H1 (cell line): ENCODE results near the gene MB. TPM values are rescaled to one million over a fixed set of nuclear protein-coding genes. Genes with fewer than 3 reads are reported as not detected.

Experiments
- CTCF ChIA-PET: fragments of 300-600 bp; sonication (Branson Sonifier 250); formaldehyde crosslinking; loops from one replicate; lab custom pipeline; 2021; ENCODE audit not compliant: partially characterized antibody; lab: Charles Lee
- POLR2A ChIA-PET: fragments of 300-600 bp; sonication (Branson Sonifier 250); formaldehyde crosslinking; loops from one replicate; lab custom pipeline; 2021; ENCODE audit warnings: inconsistent platforms; ENCODE audit not compliant: partially characterized antibody; lab: Charles Lee
- DNase-seq, 2 experiments: peaks; one replicate each; pipeline versions ENCODE4 v3.0.0 to v3.0.0-alpha.2; 2010 to 2022; ENCODE audit warnings: low spot score in 2 of 2, low read depth in 1 of 2, mixed read lengths in 1 of 2
- FAIRE-seq: peaks from 2 replicates; lab custom pipeline; 2011; peaks lifted over from hg19 to GRCh38; lab: Jason Lieb, UNC
- H2AFZ ChIP-seq: 2 replicates; pipeline ENCODE4 v1.8.1; 2012; ENCODE audit warnings: low read length, inconsistent platforms
- H2AK5ac ChIP-seq: 2 replicates; pipeline ENCODE4 v1.6.1; 2013; ENCODE audit warnings: low read depth, low read length
- H2BK120ac ChIP-seq: replicated peaks from 2 replicates; pipeline ENCODE3; 2013; ENCODE audit warnings: low read depth, low read length, inconsistent platforms
- H2BK12ac ChIP-seq: 2 replicates; pipeline ENCODE4 v1.6.1; 2013; ENCODE audit warnings: low read depth, low read length
- H2BK15ac ChIP-seq: 2 replicates; pipeline ENCODE4 v1.6.1; 2013; ENCODE audit warnings: low read length
- H2BK20ac ChIP-seq: 2 replicates; pipeline ENCODE4 v1.6.1; 2013; ENCODE audit warnings: low read length
- H2BK5ac ChIP-seq: 2 replicates; pipeline ENCODE4 v1.6.1; 2013; ENCODE audit warnings: low read depth, low read length
- H3K14ac ChIP-seq: 2 replicates; pipeline ENCODE4 v1.6.1; 2013; ENCODE audit warnings: inconsistent platforms; ENCODE audit not compliant: insufficient read length
- H3K18ac ChIP-seq: 2 replicates; pipeline ENCODE4 v1.6.1; 2013; ENCODE audit warnings: low read length; ENCODE audit errors: extremely low read depth
- H3K23ac ChIP-seq: 2 replicates; pipeline ENCODE4 v1.6.1; 2013; ENCODE audit warnings: inconsistent platforms; ENCODE audit not compliant: insufficient read length
- H3K23me2 ChIP-seq: 2 replicates; pipeline ENCODE4 v1.6.1; 2013; ENCODE audit warnings: low read depth, low read length
- H3K27ac ChIP-seq: 2 replicates; pipeline ENCODE4 v1.6.1; 2011; ENCODE audit warnings: low read depth, low read length, inconsistent platforms
- H3K27me3 ChIP-seq, 4 experiments: replicated peaks in 1 of 4; 1 replicate in 1 of 4; 2 replicates in 3 of 4; pipeline versions ENCODE4 v1.6.1 to v1.8.1; 2011 to 2013; ENCODE audit warnings: low read length in 3 of 4, mild to moderate bottlenecking in 3 of 4, inconsistent platforms in 2 of 4, mixed read lengths in 2 of 4, moderate library complexity in 1 of 4; ENCODE audit not compliant: control insufficient read depth in 3 of 4, insufficient read depth in 3 of 4; ENCODE audit errors: extremely low read depth in 1 of 4
- H3K36me3 ChIP-seq, 4 experiments: 2 replicates each; pipeline versions ENCODE4 v1.6.1 to v1.8.1; 2011 to 2013; ENCODE audit warnings: mild to moderate bottlenecking in 4 of 4, low read length in 3 of 4, moderate library complexity in 2 of 4, control low read depth in 1 of 4, inconsistent platforms in 1 of 4; ENCODE audit not compliant: insufficient read depth in 4 of 4, control insufficient read depth in 2 of 4
- H3K4ac ChIP-seq: replicated peaks from 2 replicates; pipeline ENCODE3; 2013; ENCODE audit warnings: low read length, low read depth, mixed read lengths, inconsistent platforms; ENCODE audit not compliant: insufficient read length
- H3K4me1 ChIP-seq, 4 experiments: replicated peaks in 1 of 4; 1 replicate in 1 of 4; 2 replicates in 3 of 4; pipeline versions ENCODE4 v1.6.1 to v1.8.1; 2011 to 2013; ENCODE audit warnings: low read length in 3 of 4, inconsistent platforms in 2 of 4, mixed read lengths in 1 of 4; ENCODE audit not compliant: insufficient read depth in 4 of 4, control insufficient read depth in 3 of 4
- H3K4me2 ChIP-seq, 2 experiments: 2 replicates each; pipeline versions ENCODE4 v1.6.1 to v1.8.1; 2011 to 2013; ENCODE audit warnings: low read depth in 2 of 2, low read length in 2 of 2, control low read depth in 1 of 2, inconsistent platforms in 1 of 2, mild to moderate bottlenecking in 1 of 2; ENCODE audit not compliant: insufficient read depth in 1 of 2
- H3K4me3 ChIP-seq, 4 experiments: fragments of 200-600, 300-600 bp in 1 of 4; sonication (generic), shearing (Covaris generic), sonication (Bioruptor Twin) in 1 of 4; 2 replicates each; pipeline versions ENCODE4 v1.5.1 to v1.8.1; 2011 to 2016; ENCODE audit warnings: low read length in 4 of 4, low read depth in 3 of 4, control low read depth in 2 of 4, inconsistent platforms in 2 of 4, mild to moderate bottlenecking in 2 of 4, mixed read lengths in 1 of 4, moderate library complexity in 1 of 4; ENCODE audit not compliant: insufficient read depth in 2 of 4; ENCODE audit errors: extremely low read depth in 1 of 4
- H3K56ac ChIP-seq: replicated peaks from 2 replicates; pipeline ENCODE3; 2013; ENCODE audit warnings: low read depth, mild to moderate bottlenecking, mixed read lengths, low read length, inconsistent platforms; ENCODE audit not compliant: insufficient read length
- H3K79me1 ChIP-seq: 2 replicates; pipeline ENCODE4 v1.6.1; 2013; ENCODE audit warnings: low read depth, low read length, control low read depth
- H3K79me2 ChIP-seq, 2 experiments: 2 replicates each; pipeline versions ENCODE4 v1.6.1 to v1.8.1; 2012 to 2013; ENCODE audit warnings: low read length in 2 of 2, mild to moderate bottlenecking in 2 of 2, inconsistent platforms in 1 of 2; ENCODE audit not compliant: insufficient read depth in 2 of 2, control insufficient read depth in 1 of 2
- H3K9ac ChIP-seq, 4 experiments: replicated peaks in 1 of 4; 1 replicate in 1 of 4; 2 replicates in 3 of 4; pipeline versions ENCODE4 v1.6.1 to v1.8.1; 2011 to 2013; ENCODE audit warnings: low read depth in 3 of 4, low read length in 3 of 4, control low read depth in 2 of 4, mild to moderate bottlenecking in 2 of 4, moderate library complexity in 2 of 4, inconsistent platforms in 1 of 4; ENCODE audit errors: extremely low read depth in 1 of 4
- H3K9me3 ChIP-seq, 2 experiments: 2 replicates each; pipeline versions ENCODE4 v1.6.1 to v1.8.1; 2012 to 2013; ENCODE audit warnings: mild to moderate bottlenecking in 2 of 2, moderate library complexity in 2 of 2, control low read depth in 1 of 2, inconsistent platforms in 1 of 2, low read depth in 1 of 2, low read length in 1 of 2, mixed read lengths in 1 of 2; ENCODE audit not compliant: insufficient read depth in 2 of 2
- H4K20me1 ChIP-seq, 2 experiments: replicated peaks in 1 of 2; 2 replicates each; pipeline versions ENCODE3 to v1.8.1; 2011 to 2013; ENCODE audit warnings: inconsistent platforms in 2 of 2, low read length in 2 of 2, mild to moderate bottlenecking in 1 of 2; ENCODE audit not compliant: insufficient read depth in 2 of 2, control insufficient read depth in 1 of 2
- H4K5ac ChIP-seq: 2 replicates; pipeline ENCODE4 v1.6.1; 2013; ENCODE audit warnings: low read length, low read depth, mixed read lengths, inconsistent platforms; ENCODE audit not compliant: insufficient read length
- H4K8ac ChIP-seq: 2 replicates; pipeline ENCODE4 v1.8.0; 2013; ENCODE audit warnings: mild to moderate bottlenecking, moderate library complexity, low read length, inconsistent platforms; ENCODE audit not compliant: insufficient read depth; ENCODE audit errors: extremely low read depth
- H4K91ac ChIP-seq: replicated peaks from 2 replicates; pipeline ENCODE3; 2013; ENCODE audit warnings: low read length, mixed read lengths, inconsistent platforms; ENCODE audit not compliant: insufficient read length
- CREB1 ChIP-seq: IDR thresholded peaks from 2 replicates; pipeline ENCODE4 v1.6.1; 2012; ENCODE audit warnings: inconsistent platforms
- CTBP2 ChIP-seq: IDR thresholded peaks from 2 replicates; pipeline ENCODE4 v1.7.0; 2011; ENCODE audit warnings: borderline replicate concordance, mild to moderate bottlenecking, moderate library complexity, mixed read lengths, low read length; ENCODE audit not compliant: insufficient read depth, insufficient read length
- EZH2 ChIP-seq: fragments of 200-600 bp; sonication (generic); IDR thresholded peaks from 2 replicates; pipeline ENCODE4 v1.7.1; 2012; ENCODE audit warnings: low read depth, mild to moderate bottlenecking, moderate library complexity, low read length, inconsistent platforms; ENCODE audit not compliant: severe bottlenecking
- POU5F1 ChIP-seq: IDR thresholded peaks from 2 replicates; pipeline ENCODE4 v1.6.1; 2011; ENCODE audit warnings: low read depth, mild to moderate bottlenecking, low read length, moderate library complexity
- RXRA ChIP-seq: IDR thresholded peaks from 2 replicates; pipeline ENCODE4 v1.6.1; 2011; ENCODE audit warnings: low read depth, mild to moderate bottlenecking, low read length, moderate library complexity; ENCODE audit not compliant: insufficient read depth
- SIN3A ChIP-seq, 2 experiments: IDR thresholded peaks in 1 of 2; conservative IDR thresholded peaks in 1 of 2; 2 replicates each; pipeline ENCODE4 v1.6.1; 2011 to 2012; ENCODE audit warnings: low read length in 2 of 2, improper control_type of control experiment in 1 of 2, low read depth in 1 of 2, mild to moderate bottlenecking in 1 of 2
- SP2 ChIP-seq: IDR thresholded peaks from 2 replicates; pipeline ENCODE4 v1.6.1; 2012; ENCODE audit warnings: mild to moderate bottlenecking, low read length, inconsistent platforms
- TAF7 ChIP-seq: optimal IDR thresholded peaks from 2 replicates; pipeline ENCODE3; 2011; ENCODE audit warnings: low read depth, mild to moderate bottlenecking, inconsistent platforms, low read length, moderate library complexity, borderline replicate concordance
- ZNF274 ChIP-seq: IDR thresholded peaks from 2 replicates; pipeline ENCODE4 v1.7.0; 2012; ENCODE audit warnings: low read length, borderline replicate concordance; ENCODE audit errors: extremely low read depth
- WGBS, 2 experiments: shearing (Covaris generic) in 1 of 2; methylation state at CpG; one replicate each; pipeline versions ENCODE4 v1.1.6 to v1.1.7; 2013 to 2015; ENCODE audit warnings: low lambda C conversion rate in 2 of 2, mixed read lengths in 2 of 2, inconsistent platforms in 1 of 2, low coverage in 1 of 2, missing lambda C conversion rate in 1 of 2; ENCODE audit not compliant: insufficient replicate concordance in 2 of 2, insufficient coverage in 1 of 2, insufficient read length in 1 of 2; ENCODE audit errors: extremely low coverage in 1 of 2, missing lambda C conversion rate in 1 of 2; 5-methylcytosine and 5-hydroxymethylcytosine counted together
- long read RNA-seq, 2 experiments: library from RNA in 1 of 2; library from capped mRNA in 1 of 2; stranded (forward); transcript quantifications; one replicate each; pipeline ENCODE4 v2.0.0, GENCODE V29; 2021; ENCODE audit warnings: inconsistent platforms in 1 of 2
- polyA minus RNA-seq, 3 experiments: library from RNA; depleted of rRNA, polyadenylated mRNA; stranded (reverse); fragments of >200 nt; gene quantifications; 1 replicate in 2 of 3; 2 replicates in 1 of 3; pipeline ENCODE4 v1.2.3, GENCODE V29; 2011
- polyA plus RNA-seq, 7 experiments: library from polyadenylated mRNA; depleted of rRNA in 3 of 7; stranded (reverse) in 5 of 7; unstranded in 2 of 7; fragments of >200 nt in 5 of 7; fragments of 200-250 nt in 2 of 7; gene quantifications; 1 replicate in 5 of 7; 2 replicates in 1 of 7; 4 replicates in 1 of 7; pipeline versions ENCODE4 v1.2.1 to v1.2.3, GENCODE V29; 2011 to 2013; ENCODE audit warnings: missing spikeins in 2 of 7, mixed read lengths in 2 of 7
- total RNA-seq: library from RNA; stranded (reverse); fragmentation: NEBNext Ultra II Directional; extraction: Animal tissue kit (Norgen Biotek cat#: 25700); gene quantifications from 2 replicates; pipeline ENCODE4 v1.2.1, GENCODE V29; 2021
- TF ChIP-seq, protein P1 (sequence below): IDR thresholded peaks from 2 replicates; pipeline ENCODE4 v1.6.1; 2012; ENCODE audit warnings: inconsistent platforms

MB gene
- total RNA-seq: not detected in 2 replicates
- 1.5 and 1.7 TPM in 2 replicates for polyA plus RNA-seq (2011; rRNA removed)
- 1.6 TPM for polyA plus RNA-seq (2011; cell fraction: cytosol; rRNA removed)
- polyA plus RNA-seq (2011; cell fraction: nucleus; rRNA removed): 1.5 TPM
- 0.31 to 1.7 TPM (median 1.2 TPM) in 4 replicates for polyA plus RNA-seq (2012, experiment 1 of 2)
- polyA plus RNA-seq (2012, experiment 2 of 2): 0.24 TPM
- 0.10 TPM for polyA plus RNA-seq (2013, experiment 1 of 2)
- 0.11 TPM for polyA plus RNA-seq (2013, experiment 2 of 2)
- polyA minus RNA-seq (2011; rRNA and poly(A)+ RNA removed): 0.63 TPM in 1 of 2 replicates, not detected in the other
- not detected for polyA minus RNA-seq (2011; cell fraction: cytosol; rRNA and poly(A)+ RNA removed)
- polyA minus RNA-seq (2011; cell fraction: nucleus; rRNA and poly(A)+ RNA removed): not detected
- long read RNA-seq, experiment 1: 0 reads
- long read RNA-seq, experiment 2: 0 reads

DNA sequence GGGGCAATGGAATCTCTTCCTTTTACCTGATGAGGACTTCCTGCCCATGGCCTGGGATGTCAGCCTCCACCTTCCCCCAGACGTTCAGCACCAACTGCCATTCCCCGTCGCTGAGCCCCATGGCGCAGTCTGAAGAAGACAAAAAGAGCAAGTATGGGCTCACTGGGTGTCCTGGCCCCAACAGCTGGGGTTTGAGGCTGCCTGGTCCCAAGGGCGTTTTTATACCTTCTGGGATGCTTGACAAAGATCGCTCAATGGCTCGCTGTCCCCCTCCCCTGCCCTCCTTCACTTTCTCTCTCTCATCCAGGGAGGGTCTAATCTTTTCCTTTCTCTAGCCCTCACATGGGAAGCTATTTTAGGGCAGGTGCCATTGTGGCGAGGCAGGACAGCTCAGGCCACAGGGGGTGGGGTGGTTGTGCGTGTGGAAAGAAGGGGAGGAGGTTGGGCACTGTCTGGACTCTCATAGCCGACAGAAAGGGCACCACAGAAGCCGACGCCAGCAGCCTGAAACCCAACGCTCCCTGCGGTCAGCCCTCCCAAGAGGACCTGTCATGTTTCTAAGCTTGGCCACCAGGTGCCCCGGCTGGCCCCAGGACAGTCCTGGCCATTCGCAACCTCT lies at the start of gene MB:
TSS of gene MB (minus strand) at position 193 of the 619 bp plus-strand sequence. CDS start at position 121, 72 bp downstream.
- POLR2A ChIA-PET: no interaction called here
- no peak for TF ChIP-seq POU5F1
- TF ChIP-seq, protein P1, sequence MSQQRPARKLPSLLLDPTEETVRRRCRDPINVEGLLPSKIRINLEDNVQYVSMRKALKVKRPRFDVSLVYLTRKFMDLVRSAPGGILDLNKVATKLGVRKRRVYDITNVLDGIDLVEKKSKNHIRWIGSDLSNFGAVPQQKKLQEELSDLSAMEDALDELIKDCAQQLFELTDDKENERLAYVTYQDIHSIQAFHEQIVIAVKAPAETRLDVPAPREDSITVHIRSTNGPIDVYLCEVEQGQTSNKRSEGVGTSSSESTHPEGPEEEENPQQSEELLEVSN: no peak
- no peak for TF ChIP-seq EZH2
- no peak for TF ChIP-seq CTBP2
- no peak for TF ChIP-seq TAF7
- TF ChIP-seq ZNF274: no peak
- no peak for TF ChIP-seq RXRA
- no peak for TF ChIP-seq SP2
- no peak for TF ChIP-seq SIN3A (conservative IDR thresholded peaks at IDR 0.05 in 1 of 2, IDR thresholded peaks at IDR 0.05 in 1 of 2; ENCODE audit: low read depth in 1 of 2, low read length in 2 of 2)
- no peak for TF ChIP-seq CREB1

More for the DNA sequence above, at the start of gene MB:
- Histone ChIP-seq H3K4ac (no peak within 1 kb of the TSS), H3K4me1 (peaks cover 0 to 6% (median 3%) of the 10 kb centered on the region in 4 experiments; a peak in 3 of 7 replicates), H3K9me3 (no peaks in the 10 kb centered on the region), H2BK5ac (no peak within 1 kb of the TSS), H3K56ac (no peak within 1 kb of the TSS), H2BK120ac (no peak within 1 kb of the TSS), H3K9ac (no peak within 1 kb of the TSS), H3K23me2 (peaks cover 7% of the 10 kb centered on the region; the same call in 1 of the 2 replicates), H3K36me3 (no peaks in the 10 kb centered on the region), H4K5ac (no peak within 1 kb of the TSS), H2BK20ac (no peak within 1 kb of the TSS), H4K91ac (no peak within 1 kb of the TSS), H2BK12ac (no peak within 1 kb of the TSS), H4K8ac (no peak within 1 kb of the TSS), H3K18ac (no peak within 1 kb of the TSS), H2BK15ac (no peak within 1 kb of the TSS), H3K27ac (no peak within 1 kb of the TSS), H3K79me1 (no peaks in the 10 kb centered on the region), H3K79me2 (no peaks in the 10 kb centered on the region), H4K20me1 (peaks cover 0 to 2% of the 10 kb centered on the region in 2 experiments), H3K27me3 (no peaks in the 10 kb centered on the region; a peak in 1 of 7 replicates), H3K14ac (no peak within 1 kb of the TSS), H3K4me2 (no peak within 1 kb of the TSS), H2AK5ac (no peak within 1 kb of the TSS), H3K4me3 (no peak within 1 kb of the TSS), H2AFZ (no peak within 1 kb of the TSS), H3K23ac (no peak within 1 kb of the TSS)
- FAIRE-seq (no peak), DNase-seq (no peak)
- 82% methylated on average over 16 of the region's 16 CpGs; no CpG with 5 or more reads in 1 of the 2 experiments for WGBS, 2 experiments
- CTCF ChIA-PET: interaction anchor here (0.6 to 1.8 kb wide), 3 partner anchors 33 to 481 kb away, joined by 3 to 7 read pairs (median 4); no protein-coding TSS in a partner anchor
